Measurements from ENCODE around the gene DOK1.

Gene DOK1

DNA sequence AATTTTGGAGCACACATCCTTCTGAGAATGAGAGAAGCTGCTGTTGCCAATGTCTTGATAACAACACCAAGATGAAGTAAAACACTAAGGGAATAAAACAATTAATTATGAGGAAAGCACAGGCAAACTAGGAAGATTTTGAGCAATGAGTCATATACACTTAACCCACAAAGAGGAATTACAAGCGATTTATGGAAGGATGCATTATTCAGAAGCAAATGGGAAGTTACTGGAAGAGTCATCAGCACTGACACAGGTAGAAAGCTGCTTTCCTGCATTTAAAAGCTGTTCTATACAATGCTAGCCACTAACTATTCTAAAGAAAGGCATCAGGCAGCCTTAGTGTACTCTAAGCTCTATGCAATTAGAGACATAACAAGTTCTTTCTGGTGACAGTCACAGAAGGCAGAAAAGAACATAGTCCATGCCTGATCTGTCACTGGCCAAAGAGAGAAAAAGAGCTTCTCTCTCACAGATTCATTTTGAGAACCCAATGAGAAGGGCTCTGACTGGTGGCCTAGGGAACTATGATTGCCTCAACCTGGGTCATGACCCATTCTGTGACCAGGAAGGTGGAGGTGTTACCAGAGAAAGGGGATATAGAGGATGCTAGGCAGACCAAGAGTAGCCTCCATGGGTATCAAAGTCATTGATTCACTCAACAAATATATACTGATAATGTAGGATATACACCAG, 48.2 kb downstream of the DOK1 start:
- Histone ChIP-seq H3K79me2 (ENCODE audit: insufficient read depth, low read depth) (no peaks in the 10 kb centered on the region), H3K4me2 (no peak overlapping the region), H3K9ac (no peak overlapping the region), H3K4me1 (ENCODE audit: low read depth, poor library complexity, severe bottlenecking) (no peaks in the 10 kb centered on the region), H4K20me1 (ENCODE audit: insufficient read depth) (no peaks in the 10 kb centered on the region), H3K4me3 (IDR thresholded peaks at IDR 0.05; ENCODE audit: insufficient read depth, low read depth, low read length) (no peak overlapping the region), H2AFZ (ENCODE audit: low read depth) (no peak overlapping the region), H3K36me3 (ENCODE audit: insufficient read depth) (no peaks in the 10 kb centered on the region), H3K27me3 (ENCODE audit: insufficient read depth, low read depth) (no peaks in the 10 kb centered on the region), H3K27ac (no peak overlapping the region)
- TF ChIP-seq, protein P1, sequence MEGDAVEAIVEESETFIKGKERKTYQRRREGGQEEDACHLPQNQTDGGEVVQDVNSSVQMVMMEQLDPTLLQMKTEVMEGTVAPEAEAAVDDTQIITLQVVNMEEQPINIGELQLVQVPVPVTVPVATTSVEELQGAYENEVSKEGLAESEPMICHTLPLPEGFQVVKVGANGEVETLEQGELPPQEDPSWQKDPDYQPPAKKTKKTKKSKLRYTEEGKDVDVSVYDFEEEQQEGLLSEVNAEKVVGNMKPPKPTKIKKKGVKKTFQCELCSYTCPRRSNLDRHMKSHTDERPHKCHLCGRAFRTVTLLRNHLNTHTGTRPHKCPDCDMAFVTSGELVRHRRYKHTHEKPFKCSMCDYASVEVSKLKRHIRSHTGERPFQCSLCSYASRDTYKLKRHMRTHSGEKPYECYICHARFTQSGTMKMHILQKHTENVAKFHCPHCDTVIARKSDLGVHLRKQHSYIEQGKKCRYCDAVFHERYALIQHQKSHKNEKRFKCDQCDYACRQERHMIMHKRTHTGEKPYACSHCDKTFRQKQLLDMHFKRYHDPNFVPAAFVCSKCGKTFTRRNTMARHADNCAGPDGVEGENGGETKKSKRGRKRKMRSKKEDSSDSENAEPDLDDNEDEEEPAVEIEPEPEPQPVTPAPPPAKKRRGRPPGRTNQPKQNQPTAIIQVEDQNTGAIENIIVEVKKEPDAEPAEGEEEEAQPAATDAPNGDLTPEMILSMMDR (conservative IDR thresholded peaks at IDR 0.05; ENCODE audit: low read depth, low read length) = no peak

DNA sequence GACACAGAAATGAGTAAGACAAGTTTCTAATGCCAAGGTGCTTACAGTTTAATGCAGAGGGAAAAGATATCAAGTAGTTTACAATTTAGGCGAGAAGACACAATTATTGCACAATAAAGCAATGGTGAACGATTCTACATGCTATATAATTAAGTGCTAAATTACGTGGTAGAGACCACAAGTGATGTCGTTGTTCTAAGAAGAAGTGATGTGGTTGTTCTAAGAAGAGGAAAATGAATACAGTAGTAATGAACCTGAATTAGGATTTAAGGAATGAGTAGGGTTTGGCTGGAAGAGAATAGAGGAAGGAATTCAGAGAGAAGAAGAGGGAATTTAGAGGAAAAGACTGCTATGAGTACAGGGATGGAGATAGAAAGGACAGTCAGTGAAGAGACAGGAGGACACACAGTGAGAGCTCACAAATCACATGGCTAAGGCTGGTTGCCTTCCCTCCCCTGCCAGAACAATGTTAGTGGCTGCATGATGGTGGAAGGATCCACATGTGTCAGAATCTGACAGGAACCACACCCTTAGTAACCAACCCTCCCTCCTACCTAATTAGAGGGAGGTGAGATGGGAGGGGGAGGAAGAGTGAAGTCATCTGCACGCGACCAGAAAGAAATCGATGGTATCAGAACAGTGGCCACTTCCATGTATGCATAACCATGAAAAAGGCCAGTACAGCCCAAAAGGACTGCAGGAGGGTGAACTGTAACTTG, 48.9 kb downstream of the DOK1 start:
- no peak overlapping the region for H3K27ac ChIP-seq
- no peaks in the 10 kb centered on the region for H3K27me3 ChIP-seq (ENCODE audit: insufficient read depth, low read depth)
- TF ChIP-seq, protein P1 (conservative IDR thresholded peaks at IDR 0.05; ENCODE audit: low read depth, low read length) = no peak
- H3K79me2 ChIP-seq (ENCODE audit: insufficient read depth, low read depth) = no peaks in the 10 kb centered on the region
- H3K9ac ChIP-seq = no peak overlapping the region
- H3K4me1 ChIP-seq (ENCODE audit: low read depth, poor library complexity, severe bottlenecking) = no peaks in the 10 kb centered on the region
- no peaks in the 10 kb centered on the region for H3K36me3 ChIP-seq (ENCODE audit: insufficient read depth)
- no peak overlapping the region for H2AFZ ChIP-seq (ENCODE audit: low read depth)
- H4K20me1 ChIP-seq (ENCODE audit: insufficient read depth) = no peaks in the 10 kb centered on the region
- H3K4me2 ChIP-seq = no peak overlapping the region
- H3K4me3 ChIP-seq (IDR thresholded peaks at IDR 0.05; ENCODE audit: insufficient read depth, low read depth, low read length) = no peak overlapping the region

DNA sequence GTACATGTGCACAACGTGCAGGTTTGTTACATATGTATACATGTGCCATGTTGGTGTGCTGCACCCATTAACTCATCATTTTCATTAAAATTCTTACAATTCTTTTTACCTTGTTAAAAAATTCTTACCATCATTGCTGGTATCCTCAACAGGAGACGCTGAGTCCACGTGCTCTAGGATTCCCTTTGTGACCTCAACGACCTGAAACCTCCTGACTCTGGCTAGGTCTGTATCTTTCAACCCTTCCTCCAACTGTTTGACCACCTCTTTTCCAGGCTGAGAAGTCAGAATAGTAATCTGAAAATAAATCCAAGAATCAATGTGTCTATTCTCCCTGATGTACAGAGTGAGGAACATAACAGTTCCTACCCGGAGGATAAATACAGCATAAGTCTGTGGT, 52.4 kb downstream of the DOK1 start:
- Histone ChIP-seq H3K27ac (no peak overlapping the region), H3K36me3 (ENCODE audit: insufficient read depth) (no peaks in the 10 kb centered on the region), H3K27me3 (ENCODE audit: insufficient read depth, low read depth) (no peaks in the 10 kb centered on the region), H2AFZ (ENCODE audit: low read depth) (no peak overlapping the region), H3K4me2 (no peak overlapping the region), H3K4me3 (IDR thresholded peaks at IDR 0.05; ENCODE audit: insufficient read depth, low read depth, low read length) (no peak overlapping the region), H3K79me2 (ENCODE audit: insufficient read depth, low read depth) (no peaks in the 10 kb centered on the region), H3K9ac (no peak overlapping the region), H4K20me1 (ENCODE audit: insufficient read depth) (no peaks in the 10 kb centered on the region), H3K4me1 (ENCODE audit: low read depth, poor library complexity, severe bottlenecking) (no peaks in the 10 kb centered on the region)
- TF ChIP-seq, protein P1 (conservative IDR thresholded peaks at IDR 0.05; ENCODE audit: low read depth, low read length) = no peak
